Right cardiac atrium (tissue), 5 donors: ENCODE results near the gene JOSD1. TPM values are rescaled to one million over a fixed set of nuclear protein-coding genes. Genes with fewer than 3 reads are reported as not detected.

Experiments
- ATAC-seq, 2 donors: fragments of 200-7000 bp; cut with Tn5 transposase; one replicate each; pipeline versions ENCODE4 v1.8.0 to v1.9.1; 2020; ENCODE audit warnings: moderate library complexity in 2 of 2, mild to moderate bottlenecking in 1 of 2
- DNase-seq, 3 donors: peaks; one replicate each; pipeline ENCODE4 v3.0.0-alpha.2; 2020
- H3K27ac ChIP-seq: one replicate; pipeline ENCODE4 v1.5.1; 2013; ENCODE audit warnings: mild to moderate bottlenecking, low read length, control low read depth, moderate library complexity
- H3K27me3 ChIP-seq: one replicate; pipeline ENCODE4 v1.6.1; 2013; ENCODE audit not compliant: control insufficient read depth, insufficient read depth
- H3K4me1 ChIP-seq: one replicate; pipeline ENCODE4 v1.6.1; 2013; ENCODE audit warnings: low read length; ENCODE audit not compliant: control insufficient read depth, insufficient read depth
- H3K4me3 ChIP-seq: one replicate; pipeline ENCODE4 v1.5.1; 2013; ENCODE audit warnings: low read length, control low read depth
- H3K9me3 ChIP-seq: one replicate; pipeline ENCODE4 v1.6.1; 2013; ENCODE audit warnings: low read length; ENCODE audit not compliant: control insufficient read depth
- WGBS: extraction: QIAGEN DNeasy Blood & Tissue Kit; methylation state at CpG from one replicate; pipeline ENCODE4 v1.1.7; 2013; 5-methylcytosine and 5-hydroxymethylcytosine counted together
- intact Hi-C, 4 donors: fragments of 100-400 bp; cut with DNase I; formaldehyde crosslinking; loops; one replicate each; pipeline versions ENCODE4 v1.11.0 to v1.14.0; 2022 to 2023
- polyA plus RNA-seq: library from polyadenylated mRNA; stranded (reverse); fragments of 200-250 nt; gene quantifications from one replicate; pipeline ENCODE4 v1.2.3, GENCODE V29; 2013
- total RNA-seq, 4 donors: library from RNA; stranded (reverse); fragmentation: NEBNext Ultra II Directional; extraction: Animal tissue kit (Norgen Biotek cat#: 25700); gene quantifications; one replicate each; pipeline ENCODE4 v1.2.1, GENCODE V29; 2021
- donor health status: healthy with polysubstance abuse.
- donor health status: DM: no; HTN: yes; CAD: no.
- donor health status: DM: no; HTN: no; CAD: no.
- donor health status: DM: no; HTN: yes; CAD: no; lungs with severe emphysema.
- donor health status: DM: yes; HTN: yes; CAD: no.

Gene JOSD1
- total and polyA plus RNA-seq, 5 donors = 14.3 to 28.6 (median 21.7) TPM

- Histone ChIP-seq H3K27ac (no peak overlapping the region), H3K4me3 (no peak overlapping the region), H3K9me3 (no peaks in the 10 kb centered on the region), H3K27me3 (no peaks in the 10 kb centered on the region), H3K4me1 (peaks cover 18% of the 10 kb centered on the region)
- ATAC-seq (no peak), DNase-seq (no peak)
- intact Hi-C loops = loop anchor here in 1 of 4 donors (5.0 kb wide), 1 partner anchor 41 kb away; no protein-coding TSS in a partner anchor
- 83% methylated on average over 3 of the region's 3 CpGs for WGBS
These were observed 10.1 kb upstream of the JOSD1 start for GRCh38 chr22:38710866-38711265.

GRCh38 chr22:38710351-38710750 is 9.6 kb upstream of the JOSD1 start:
- 88% methylated on average over 3 of the region's 3 CpGs for WGBS

GRCh38 chr22:38709306-38709705 is 8.6 kb upstream of the JOSD1 start:
- DNase-seq (no peak), ATAC-seq (no peak)
- H3K27me3 ChIP-seq = no peaks in the 10 kb centered on the region
- no peak overlapping the region for H3K27ac ChIP-seq
- no peak overlapping the region for H3K4me3 ChIP-seq
- 78% methylated on average over 3 of the region's 3 CpGs for WGBS
- H3K9me3 ChIP-seq = no peaks in the 10 kb centered on the region
- H3K4me1 ChIP-seq = peaks cover 15% of the 10 kb centered on the region
- intact Hi-C loops = no loop called here

More at GRCh38 chr22:38710351-38710750, 9.6 kb upstream of the JOSD1 start:
- ATAC-seq (no peak), DNase-seq (no peak)
- no peaks in the 10 kb centered on the region for H3K9me3 ChIP-seq
- H3K27ac ChIP-seq = no peak overlapping the region
- intact Hi-C loops = loop anchor here in 1 of 4 donors (5.0 kb wide), 1 partner anchor 42 kb away; no protein-coding TSS in a partner anchor
- peaks cover 18% of the 10 kb centered on the region for H3K4me1 ChIP-seq
- H3K27me3 ChIP-seq = no peaks in the 10 kb centered on the region
- H3K4me3 ChIP-seq = no peak overlapping the region

GRCh38 chr22:38707984-38708383 is 7.2 kb upstream of the JOSD1 start:
- Histone ChIP-seq H3K4me3 (no peak overlapping the region), H3K9me3 (no peaks in the 10 kb centered on the region), H3K27ac (no peak overlapping the region), H3K4me1 (peaks cover 11% of the 10 kb centered on the region), H3K27me3 (no peaks in the 10 kb centered on the region)
- intact Hi-C loops = no loop called here
- DNase-seq (no peak), ATAC-seq (no peak)
- 89% methylated on average over 3 of the region's 3 CpGs for WGBS

- intact Hi-C loops = no loop called here
- H3K4me1 ChIP-seq = peaks cover 7% of the 10 kb centered on the region
These were observed 6.6 kb upstream of the JOSD1 start for GRCh38 chr22:38707346-38707745.

GRCh38 chr22:38706901-38707195 is 6.1 kb upstream of the JOSD1 start:
- intact Hi-C loops = no loop called here
- H3K27ac ChIP-seq = no peak overlapping the region
- peaks cover 7% of the 10 kb centered on the region for H3K4me1 ChIP-seq
- WGBS = 3% methylated on average over 4 of the region's 4 CpGs
- H3K27me3 ChIP-seq = no peaks in the 10 kb centered on the region
- ATAC-seq (no peak), DNase-seq (no peak)
- no peaks in the 10 kb centered on the region for H3K9me3 ChIP-seq
- peak overlapping the region; percentile 71 for H3K4me3 ChIP-seq

More at GRCh38 chr22:38707346-38707745, 6.6 kb upstream of the JOSD1 start:
- H3K27ac ChIP-seq = no peak overlapping the region
- 51% methylated on average over 2 of the region's 2 CpGs for whole genome bisulfite sequencing
- ATAC-seq = no peak
- no peaks in the 10 kb centered on the region for H3K9me3 ChIP-seq
- DNase-seq = no peak
- H3K4me3 ChIP-seq = peak overlapping the region; percentile 71
- no peaks in the 10 kb centered on the region for H3K27me3 ChIP-seq

GRCh38 chr22:38706101-38706900 is 5.6 kb upstream of the JOSD1 start:
- Histone ChIP-seq H3K27ac (peak overlapping the region; percentile 83), H3K27me3 (no peaks in the 10 kb centered on the region), H3K4me3 (peak overlapping the region; percentile 71), H3K4me1 (peaks cover 7% of the 10 kb centered on the region), H3K9me3 (no peaks in the 10 kb centered on the region)
- ATAC-seq = peak; percentile 2 to 22
- under 1% methylated on average over 76 of the region's 80 CpGs for WGBS
- intact Hi-C loops = no loop called here
- peak; percentile 53 to 82 (median 73) for DNase-seq

GRCh38 chr22:38705235-38706100 is 4.7 kb upstream of the JOSD1 start, which contains the start of gene GTPBP1:
Gene GTPBP1, plus strand, starts transcription at chr22:38705944. Its CDS starts 12 bp downstream, at chr22:38705956.
- ATAC-seq = peak; percentile 93 to 95
- H3K4me1 ChIP-seq = peaks cover 7% of the 10 kb centered on the region

GRCh38 chr22:38704654-38705234 is 4.0 kb upstream of the JOSD1 start:
- WGBS = 17% methylated on average over 10 of the region's 10 CpGs
- peaks cover 7% of the 10 kb centered on the region for H3K4me1 ChIP-seq
- intact Hi-C loops = no loop called here

More at GRCh38 chr22:38705235-38706100, 4.7 kb upstream of the JOSD1 start, which contains the start of gene GTPBP1:
- under 1% methylated on average over 55 of the region's 55 CpGs for WGBS
- peak within 1 kb of the TSS; percentile 71 for H3K4me3 ChIP-seq
- no peaks in the 10 kb centered on the region for H3K9me3 ChIP-seq
- intact Hi-C loops = no loop called here
- peak; percentile 98 to 99 (median 98) for DNase-seq
- peak within 1 kb of the TSS; percentile 86 for H3K27ac ChIP-seq
- no peaks in the 10 kb centered on the region for H3K27me3 ChIP-seq

GRCh38 chr22:38700270-38700788 is 414 bp downstream of the JOSD1 start:
- Histone ChIP-seq H3K27ac (peak overlapping the region; percentile 94), H3K4me1 (peaks cover 6% of the 10 kb centered on the region), H3K4me3 (peak overlapping the region; percentile 71), H3K9me3 (no peaks in the 10 kb centered on the region), H3K27me3 (no peaks in the 10 kb centered on the region)
- intact Hi-C loops = no loop called here
- under 1% methylated on average over 57 of the region's 57 CpGs for WGBS
- DNase-seq (peak; percentile 84 to 92 (median 92)), ATAC-seq (peak; percentile 53 to 58)

More at GRCh38 chr22:38704654-38705234, 4.0 kb upstream of the JOSD1 start:
- Histone ChIP-seq H3K27me3 (no peaks in the 10 kb centered on the region), H3K9me3 (no peaks in the 10 kb centered on the region), H3K4me3 (peak overlapping the region; percentile 16), H3K27ac (peak overlapping the region; percentile 86)
- ATAC-seq = no peak
- no peak for DNase-seq
